CD4-positive, alpha-beta memory T cell (primary cell): ENCODE results near the gene WDR12. TPM values are rescaled to one million over a fixed set of nuclear protein-coding genes. Genes with fewer than 3 reads are reported as not detected.
"Not testable (repeated sequence)": the region's sequence is repeated elsewhere in the genome, so short reads cannot be mapped to it uniquely, and the experiment has no call there.

Experiments
- CTCF ChIA-PET: fragments of 350-600 bp; sonication (Branson Sonifier 250); formaldehyde crosslinking; loops from one replicate; lab custom pipeline; 2021; ENCODE audit warnings: inconsistent platforms; ENCODE audit not compliant: partially characterized antibody; lab: Charles Lee
- POLR2A ChIA-PET: fragments of 350-600 bp; sonication (Branson Sonifier 250); formaldehyde crosslinking; loops from one replicate; lab custom pipeline; 2021; ENCODE audit not compliant: partially characterized antibody; lab: Charles Lee
- DNase-seq, 5 donors: peaks; one replicate each; pipeline versions ENCODE4 v3.0.0 to v3.0.0-alpha.2; 2020 to 2022; ENCODE audit warnings: mixed read lengths in 1 of 5
- H3K27ac ChIP-seq: one replicate; pipeline ENCODE4 v1.7.0; 2013; ENCODE audit warnings: low read depth, low read length
- H3K27me3 ChIP-seq: 2 replicates; pipeline ENCODE4 v1.7.0; 2013; ENCODE audit warnings: mild to moderate bottlenecking, low read length, moderate library complexity; ENCODE audit not compliant: insufficient read depth
- H3K36me3 ChIP-seq: 2 replicates; pipeline ENCODE4 v1.7.0; 2013; ENCODE audit warnings: mild to moderate bottlenecking, low read length, moderate library complexity; ENCODE audit not compliant: insufficient read depth
- H3K4me1 ChIP-seq: 2 replicates; pipeline ENCODE4 v1.7.0; 2013; ENCODE audit warnings: mild to moderate bottlenecking, low read length, moderate library complexity; ENCODE audit not compliant: insufficient read depth
- H3K4me3 ChIP-seq, 2 donors: one replicate each; pipeline ENCODE4 v1.7.0; 2013; ENCODE audit warnings: low read length in 2 of 2, mild to moderate bottlenecking in 1 of 2
- H3K9me3 ChIP-seq, 2 donors: one replicate each; pipeline ENCODE4 v1.7.0; 2013; ENCODE audit warnings: low read length in 2 of 2, control low read depth in 1 of 2; ENCODE audit not compliant: control insufficient read depth in 1 of 2
- H3K27ac Mint-ChIP-seq, 7 donors: one replicate each; pipeline ENCODE4 v1.8.0; 2020 to 2021; ENCODE audit warnings: mixed read lengths in 7 of 7, mild to moderate bottlenecking in 6 of 7, inconsistent platforms in 3 of 7, moderate library complexity in 3 of 7
- H3K27me3 Mint-ChIP-seq, 2 donors: one replicate each; pipeline ENCODE4 v1.8.0; 2020 to 2021; ENCODE audit warnings: mixed read lengths in 2 of 2
- H3K36me3 Mint-ChIP-seq, 2 donors: one replicate each; pipeline ENCODE4 v1.8.0; 2020 to 2021; ENCODE audit warnings: mixed read lengths in 2 of 2, inconsistent platforms in 1 of 2, mild to moderate bottlenecking in 1 of 2
- H3K4me1 Mint-ChIP-seq, 4 donors: one replicate each; pipeline ENCODE4 v1.8.0; 2020 to 2021; ENCODE audit warnings: mixed read lengths in 4 of 4, mild to moderate bottlenecking in 1 of 4
- H3K4me3 Mint-ChIP-seq, 8 donors: one replicate each; pipeline ENCODE4 v1.8.0; 2020 to 2021; ENCODE audit warnings: mixed read lengths in 8 of 8, mild to moderate bottlenecking in 7 of 8, moderate library complexity in 6 of 8, inconsistent platforms in 3 of 8
- H3K9me3 Mint-ChIP-seq, 8 donors: one replicate each; pipeline ENCODE4 v1.8.0; 2020 to 2021; ENCODE audit warnings: mixed read lengths in 8 of 8, mild to moderate bottlenecking in 5 of 8, inconsistent platforms in 3 of 8, moderate library complexity in 1 of 8
- intact Hi-C: fragments of 100-400 bp; cut with micrococcal nuclease; formaldehyde crosslinking; loops from one replicate; pipeline ENCODE4 v1.15.1; 2023
- polyA plus RNA-seq, 2 donors: library from polyadenylated mRNA; unstranded; fragments of 300-500 nt; fragmentation: Illumina TruSeq; gene quantifications; one replicate each; pipeline ENCODE4 v1.2.3, GENCODE V29; 2021
- total RNA-seq, 2 experiments: library from RNA; stranded (reverse); gene quantifications; one replicate each; pipeline ENCODE4 v1.2.3, GENCODE V29; 2021

WDR12 gene
- total and polyA plus RNA-seq, 4 experiments from 2014 or later, result 16.5 to 25.0 (median 20.6) TPM

GRCh38 chr2:202912342-202913201 is 1.1 kb upstream of the WDR12 start:
- Histone ChIP-seq H3K4me3 (peak overlapping the region; percentile 94 to 96), H3K27ac (peak overlapping the region; percentile 74), H3K4me1 (peaks cover 15% of the 10 kb centered on the region)
- DNase-seq, result peak in 3 of 5 donors; percentile 2 to 9 (median 6)
- H3K36me3 ChIP-seq, H3K9me3 ChIP-seq, H3K9me3 Mint-ChIP-seq, H3K36me3 Mint-ChIP-seq, H3K27me3 Mint-ChIP-seq, H3K27me3 ChIP-seq: not testable (repeated sequence)
- peak overlapping the region; percentile 93 to 99 (median 98) for H3K27ac Mint-ChIP-seq
- peak overlapping the region; percentile 92 to 99 (median 98) for H3K4me3 Mint-ChIP-seq
- peaks cover 16 to 46% (median 32%) of the 10 kb centered on the region in 4 donors for H3K4me1 Mint-ChIP-seq
- ChIA-PET POLR2A (interaction anchor here (1.4 to 2.4 kb wide), 4 partner anchors 102 to 416 kb away, joined by 3 to 28 read pairs (median 12); partner anchors contain the start of genes CYP20A1, FAM117B and NBEAL1), CTCF (interaction anchor here (0.6 to 2.1 kb wide), 2 partner anchors 84 to 326 kb away, joined by 3 to 7 read pairs; partner anchors contain the start of gene CYP20A1)
- intact Hi-C loops, result loop anchor here (5.0 kb wide), 1 partner anchor 1460 kb away; the partner anchor contains the start of genes STRADB and TRAK2

DNA sequence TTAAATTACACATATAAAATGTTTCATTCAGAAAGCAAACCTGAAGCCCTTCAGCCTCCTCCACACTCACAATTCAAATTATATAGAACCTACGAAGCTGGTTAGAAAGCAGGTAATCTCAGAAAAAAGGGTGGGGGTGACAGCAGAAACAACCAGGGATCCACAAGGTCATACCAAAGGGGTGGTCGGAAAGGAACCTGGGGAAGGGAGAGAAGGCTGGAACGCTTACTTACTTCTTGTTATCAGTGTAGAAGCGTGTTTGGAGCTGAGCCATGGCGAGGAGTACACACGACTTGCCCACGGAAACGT is 316 bp downstream of the WDR12 start:
- H3K27me3 ChIP-seq, result no peaks in the 10 kb centered on the region
- intact Hi-C loops, result loop anchor here (1.0 to 5.0 kb wide), 4 partner anchors 103 to 1459 kb away; partner anchors contain the start of genes FAM117B, NBEAL1, STRADB and TRAK2
- Mint-ChIP-seq H3K4me1 (peaks cover 16 to 48% (median 32%) of the 10 kb centered on the region in 4 donors), H3K36me3 (peaks cover 3 to 13% of the 10 kb centered on the region in 2 donors), H3K27ac (peak overlapping the region; percentile 93 to 99 (median 98)), H3K27me3 (no peaks in the 10 kb centered on the region), H3K9me3 (no peaks in the 10 kb centered on the region), H3K4me3 (peak overlapping the region; percentile 92 to 99 (median 98))
- H3K9me3 ChIP-seq, result no peaks in the 10 kb centered on the region
- H3K27ac ChIP-seq, result peak overlapping the region; percentile 74
- CTCF ChIA-PET, result interaction anchor here (0.5 to 2.1 kb wide), 5 partner anchors 11 to 906 kb away, joined by 3 to 7 read pairs (median 3); partner anchors contain the start of gene CYP20A1
- peaks cover 15% of the 10 kb centered on the region for H3K4me1 ChIP-seq
- H3K36me3 ChIP-seq, result no peaks in the 10 kb centered on the region
- POLR2A ChIA-PET, result interaction anchor here (0.9 to 2.4 kb wide), 9 partner anchors 37 to 534 kb away, joined by 3 to 28 read pairs (median 4); partner anchors contain the start of genes CYP20A1, FAM117B, ICA1L and NBEAL1
- no peak for DNase-seq
- peak overlapping the region; percentile 94 to 96 for H3K4me3 ChIP-seq

- peaks cover 16 to 48% (median 32%) of the 10 kb centered on the region in 4 donors for H3K4me1 Mint-ChIP-seq
- no peaks in the 10 kb centered on the region for H3K9me3 ChIP-seq
- ChIA-PET POLR2A (interaction anchor here (0.9 to 2.4 kb wide), 7 partner anchors 36 to 451 kb away, joined by 3 to 28 read pairs (median 5); partner anchors contain the start of genes CYP20A1, FAM117B, ICA1L and NBEAL1), CTCF (interaction anchor here (0.5 to 2.1 kb wide), 4 partner anchors 320 to 907 kb away, joined by 3 to 7 read pairs (median 3); partner anchors contain the start of gene CYP20A1)
- no peak overlapping the region for H3K27ac ChIP-seq
- DNase-seq, result no peak
- peaks cover 5 to 15% of the 10 kb centered on the region in 2 donors for H3K36me3 Mint-ChIP-seq
- peak overlapping the region in 1 of 2 donors; percentile 20 for H3K4me3 ChIP-seq
- no peaks in the 10 kb centered on the region for H3K9me3 Mint-ChIP-seq
- peaks cover 15% of the 10 kb centered on the region for H3K4me1 ChIP-seq
- no peaks in the 10 kb centered on the region for H3K27me3 Mint-ChIP-seq
- H3K36me3 ChIP-seq, result no peaks in the 10 kb centered on the region
- peak overlapping the region; percentile 92 to 99 (median 98) for H3K4me3 Mint-ChIP-seq
- peak overlapping the region in 6 of 7 donors; percentile 93 to 99 (median 98) for H3K27ac Mint-ChIP-seq
- intact Hi-C loops, result loop anchor here (1.0 to 5.0 kb wide), 4 partner anchors 104 to 1458 kb away; partner anchors contain the start of genes FAM117B, NBEAL1, STRADB and TRAK2
- H3K27me3 ChIP-seq, result no peaks in the 10 kb centered on the region
These were observed 775 bp downstream of the WDR12 start for GRCh38 chr2:202910698-202911097.

DNA sequence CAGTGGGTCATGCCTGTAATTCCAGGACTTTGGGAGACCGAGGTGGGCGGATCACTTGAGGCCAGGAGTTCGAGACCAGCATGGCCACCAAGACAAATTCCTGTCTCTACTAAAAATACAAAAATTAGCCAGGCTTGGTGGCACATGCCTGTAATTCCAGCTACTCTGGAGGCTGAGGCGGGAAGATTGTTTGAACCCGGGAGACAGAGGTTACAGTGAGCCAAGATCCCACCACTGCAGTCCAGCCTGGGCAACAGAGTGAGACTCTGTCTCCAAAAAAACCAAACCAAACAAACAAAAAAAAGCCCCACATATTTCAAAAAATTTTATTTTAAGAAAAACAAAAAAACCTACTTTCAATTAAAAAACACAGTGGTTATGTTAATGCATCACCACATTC is 1.2 kb downstream of the WDR12 start:
- H3K9me3 Mint-ChIP-seq, H3K27ac Mint-ChIP-seq, POLR2A ChIA-PET, H3K27me3 ChIP-seq, H3K4me3 ChIP-seq, H3K27me3 Mint-ChIP-seq, H3K36me3 ChIP-seq, DNase-seq, H3K9me3 ChIP-seq, H3K27ac ChIP-seq: not testable (repeated sequence)
- peaks cover 16 to 48% (median 32%) of the 10 kb centered on the region in 4 donors for H3K4me1 Mint-ChIP-seq
- CTCF ChIA-PET, result interaction anchor here (2.1 kb wide), 1 partner anchor 328 kb away, joined by 7 read pairs; the partner anchor contains the start of gene CYP20A1
- H3K36me3 Mint-ChIP-seq, result peaks cover 10 to 20% of the 10 kb centered on the region in 2 donors
- intact Hi-C loops, result loop anchor here (5.0 kb wide), 1 partner anchor 1458 kb away; the partner anchor contains the start of genes STRADB and TRAK2
- H3K4me1 ChIP-seq, result peaks cover 15% of the 10 kb centered on the region
- H3K4me3 Mint-ChIP-seq, result peak overlapping the region in 7 of 8 donors; percentile 67 to 99 (median 97)

DNA sequence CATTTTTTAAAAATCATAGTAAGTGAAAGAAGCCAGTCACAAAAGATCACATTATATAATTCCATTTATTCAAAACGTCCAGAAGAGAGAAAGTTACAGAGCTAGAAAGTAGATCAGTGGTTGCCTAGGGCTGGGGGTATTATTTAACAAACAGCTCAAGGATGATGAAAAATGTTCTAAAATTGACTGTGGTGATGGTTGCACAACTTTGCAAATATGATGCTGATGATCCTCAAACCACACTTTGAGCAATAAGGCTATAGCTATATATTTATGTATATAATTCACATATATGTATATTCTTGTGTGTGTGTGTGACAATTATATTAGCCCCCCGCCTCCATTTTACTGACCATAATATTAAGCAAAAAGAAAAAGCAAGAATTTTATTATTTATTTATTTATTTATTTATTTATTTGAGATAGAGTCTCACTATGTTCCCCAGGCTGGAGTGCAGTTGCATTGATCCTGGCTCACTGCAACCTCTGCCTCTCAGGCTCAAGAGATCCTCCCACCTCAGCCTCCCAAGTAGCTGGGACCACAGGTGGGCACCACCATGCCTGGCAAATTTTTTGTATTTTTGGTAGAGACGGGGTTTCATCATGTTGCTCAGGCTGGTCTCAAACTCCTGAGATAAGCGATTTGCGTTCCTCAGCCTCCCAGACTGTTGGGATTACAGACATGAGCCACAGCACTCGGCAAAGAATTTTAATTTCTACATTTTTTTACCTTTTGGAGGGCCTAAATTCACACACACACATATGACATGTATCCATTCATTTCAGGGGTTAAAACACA is 1.9 kb downstream of the WDR12 start:
- no peaks in the 10 kb centered on the region for H3K9me3 ChIP-seq
- CTCF ChIA-PET, result interaction anchor here (0.7 to 0.9 kb wide), 3 partner anchors 35 to 320 kb away, joined by 3 read pairs; no protein-coding TSS in a partner anchor

DNA sequence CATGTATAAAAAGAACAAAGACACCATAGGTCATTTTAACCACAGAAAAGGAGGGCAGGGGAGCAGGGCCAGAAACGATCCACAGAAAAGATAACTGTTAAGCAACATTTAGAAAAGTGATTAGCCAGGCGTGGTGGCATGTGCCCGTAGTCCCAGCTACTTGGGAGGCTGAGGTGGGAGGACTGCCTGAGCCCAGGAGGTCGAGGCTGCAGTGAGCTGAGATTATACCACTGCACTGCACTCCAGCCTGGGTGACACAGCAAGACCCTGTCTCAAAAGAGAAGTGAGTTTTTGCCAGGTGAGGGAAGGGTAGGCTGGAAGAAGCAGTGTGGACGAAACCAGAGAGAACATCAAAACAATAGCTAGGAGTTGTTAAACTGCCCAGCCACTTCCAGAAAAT is 3.3 kb downstream of the WDR12 start:
- H3K27ac ChIP-seq, result no peak overlapping the region
- H3K27me3 Mint-ChIP-seq, result no peaks in the 10 kb centered on the region
- ChIA-PET POLR2A (no interaction called here), CTCF (no interaction called here)
- peaks cover 24 to 32% of the 10 kb centered on the region in 2 donors for H3K36me3 Mint-ChIP-seq
- no peaks in the 10 kb centered on the region for H3K36me3 ChIP-seq
- no peak overlapping the region for H3K4me3 ChIP-seq
- H3K27ac Mint-ChIP-seq, result peak overlapping the region in 1 of 7 donors; percentile 62
- intact Hi-C loops, result no loop called here
- peaks cover 13% of the 10 kb centered on the region for H3K4me1 ChIP-seq
- H3K4me1 Mint-ChIP-seq, result peaks cover 17 to 46% (median 33%) of the 10 kb centered on the region in 4 donors
- H3K9me3 ChIP-seq, result no peaks in the 10 kb centered on the region
- H3K4me3 Mint-ChIP-seq, result peak overlapping the region in 1 of 8 donors; percentile 6
- H3K9me3 Mint-ChIP-seq, result peaks cover 0 to 3% (median 0%) of the 10 kb centered on the region in 8 donors
- no peak for DNase-seq
- H3K27me3 ChIP-seq, result no peaks in the 10 kb centered on the region

More for the DNA sequence above, 1.9 kb downstream of the WDR12 start:
- Histone ChIP-seq H3K4me1 (peaks cover 15% of the 10 kb centered on the region), H3K36me3 (no peaks in the 10 kb centered on the region), H3K27ac (no peak overlapping the region), H3K27me3 (no peaks in the 10 kb centered on the region), H3K4me3 (no peak overlapping the region)
- Mint-ChIP-seq H3K27ac (no peak overlapping the region), H3K9me3 (peaks cover 0 to 3% (median 0%) of the 10 kb centered on the region in 8 donors), H3K4me3 (peak overlapping the region in 6 of 8 donors; percentile 31 to 99 (median 60)), H3K36me3 (peaks cover 15 to 24% of the 10 kb centered on the region in 2 donors), H3K4me1 (peaks cover 16 to 48% (median 33%) of the 10 kb centered on the region in 4 donors), H3K27me3 (no peaks in the 10 kb centered on the region)
- DNase-seq, result no peak
- POLR2A ChIA-PET, result no interaction called here
- intact Hi-C loops, result loop anchor here (5.0 kb wide), 1 partner anchor 1457 kb away; the partner anchor contains the start of genes STRADB and TRAK2
